PC-3 (cell line): Measurements from ENCODE around the gene ONECUT1. TPM values are rescaled to one million over a fixed set of nuclear protein-coding genes. Genes with fewer than 3 reads are reported as not detected.
A peak's percentile ranks its signal among the peaks of the same experiment; 100 is the strongest.
"Not testable (repeated sequence)": the region's sequence is repeated elsewhere in the genome, so short reads cannot be mapped to it uniquely, and the experiment has no call there.

Source experiments
- ATAC-seq: fragments of 200-7000 bp; cut with Tn5 transposase; 2 replicates; pipeline ENCODE4 v1.9.1; 2020; ENCODE audit warnings: mild to moderate bottlenecking, moderate library complexity
- BruUV-seq: library from RNA; stranded (reverse); fragments of 400-500 nt; replicated peaks from 2 replicates; lab custom pipeline; 2021; lab: Mats Ljungman, UMichigan
- CTCF ChIA-PET: fragments of 300-600 bp; sonication (Branson Sonifier 250); formaldehyde crosslinking; loops from one replicate; lab custom pipeline; 2022; ENCODE audit warnings: antibody characterized with exemption; lab: Charles Lee
- POLR2A ChIA-PET: fragments of 300-600 bp; sonication (Branson Sonifier 250); formaldehyde crosslinking; loops from one replicate; lab custom pipeline; 2022; ENCODE audit warnings: antibody characterized with exemption; ENCODE audit not compliant: unreplicated experiment; lab: Charles Lee
- DNase-seq: peaks from one replicate; pipeline ENCODE4 v3.0.0-alpha.2; 2015
- H2AFZ ChIP-seq: fragments of 300-600 bp; sonication (generic); 2 replicates; pipeline ENCODE4 v1.6.0; 2016; ENCODE audit warnings: antibody characterized with exemption, low read length
- H3F3A ChIP-seq: fragments of 300-600 bp; sonication (generic); one replicate; pipeline ENCODE4 v1.6.0; 2017; ENCODE audit warnings: antibody characterized with exemption, low read length, control low read depth, mild to moderate bottlenecking; ENCODE audit not compliant: unreplicated experiment
- H3K27ac ChIP-seq: fragments of 300-600 bp; sonication (generic); 2 replicates; pipeline ENCODE4 v1.5.1; 2016; ENCODE audit warnings: mild to moderate bottlenecking, low read length
- H3K27me3 ChIP-seq: fragments of 300-600 bp; sonication (generic); 2 replicates; pipeline ENCODE4 v1.6.1; 2016; ENCODE audit warnings: low read length, mixed read lengths
- H3K36me3 ChIP-seq: fragments of 300-600 bp; sonication (generic); 2 replicates; pipeline ENCODE4 v1.6.1; 2016; ENCODE audit warnings: low read depth, mixed run types, low read length, mixed read lengths
- H3K4me1 ChIP-seq: fragments of 300-600 bp; sonication (generic); 2 replicates; pipeline ENCODE4 v1.5.1; 2016; ENCODE audit warnings: low read length; ENCODE audit not compliant: insufficient read depth
- H3K4me2 ChIP-seq: fragments of 300-600 bp; sonication (generic); 2 replicates; pipeline ENCODE4 v1.6.0; 2016; ENCODE audit warnings: low read length
- H3K4me3 ChIP-seq: fragments of 300-600 bp; sonication (generic); 2 replicates; pipeline ENCODE4 v1.5.1; 2016; ENCODE audit warnings: mild to moderate bottlenecking, low read length, mixed read lengths
- H3K79me2 ChIP-seq: fragments of 300-600 bp; sonication (generic); 2 replicates; pipeline ENCODE4 v1.6.1; 2017; ENCODE audit warnings: low read length, mixed read lengths
- H3K9ac ChIP-seq: fragments of 300-600 bp; sonication (generic); 2 replicates; pipeline ENCODE4 v1.6.0; 2016; ENCODE audit warnings: mild to moderate bottlenecking, low read length
- H3K9me2 ChIP-seq: fragments of 300-600 bp; sonication (generic); replicated peaks from 2 replicates; pipeline ENCODE4 v1.6.1; 2016; ENCODE audit warnings: mixed run types, low read length, mixed read lengths
- H3K9me3 ChIP-seq: fragments of 300-600 bp; sonication (generic); 2 replicates; pipeline ENCODE4 v1.6.1; 2016; ENCODE audit warnings: low read length, mixed read lengths
- H4K20me1 ChIP-seq: fragments of 300-600 bp; sonication (generic); 2 replicates; pipeline ENCODE4 v1.6.1; 2016; ENCODE audit warnings: low read length, mixed read lengths
- CTCF ChIP-seq: fragments of 300-600 bp; sonication (generic); conservative IDR thresholded peaks from 2 replicates; pipeline ENCODE4 v1.5.1; 2017; ENCODE audit warnings: antibody characterized with exemption, low read depth, mild to moderate bottlenecking, low read length
- EZH2 ChIP-seq: fragments of 300-600 bp; sonication (generic); IDR thresholded peaks from one replicate; pipeline ENCODE4 v1.6.1; 2017; ENCODE audit warnings: antibody characterized with exemption, mild to moderate bottlenecking, low read length; ENCODE audit not compliant: unreplicated experiment
- EZH2phosphoT487 ChIP-seq: fragments of 300-600 bp; sonication (generic); IDR thresholded peaks from 2 replicates; pipeline ENCODE4 v1.6.1; 2018; ENCODE audit warnings: mild to moderate bottlenecking, antibody characterized with exemption, low read length, borderline replicate concordance
- intact Hi-C: fragments of 100-400 bp; cut with micrococcal nuclease; formaldehyde crosslinking; loops from 2 replicates; pipeline ENCODE4 v1.9.0; 2023
- total RNA-seq: library from RNA; depleted of rRNA; stranded (reverse); fragments of >200 nt; gene quantifications from 2 replicates; pipeline ENCODE4 v1.2.3, GENCODE V29; 2014

Gene ONECUT1
- total RNA-seq, 1 experiment from 2014 or later: not detected

- ChIA-PET POLR2A (no interaction called here), CTCF (interaction anchor here (0.6 kb wide), 1 partner anchor 486 kb away, joined by 3 read pairs; no protein-coding TSS in a partner anchor)
- no peak for ATAC-seq
- Histone ChIP-seq H2AFZ (no peak overlapping the region), H3K4me1 (no peaks in the 10 kb centered on the region), H3K79me2 (no peaks in the 10 kb centered on the region), H3K27me3 (peaks cover 30% of the 10 kb centered on the region), H3K4me3 (no peak overlapping the region), H3K9ac (no peak overlapping the region), H3K36me3 (no peaks in the 10 kb centered on the region), H3K27ac (no peak overlapping the region), H4K20me1 (no peaks in the 10 kb centered on the region), H3K9me2 (no peaks in the 10 kb centered on the region), H3K4me2 (no peak overlapping the region), H3K9me3 (no peaks in the 10 kb centered on the region), H3F3A (no peaks in the 10 kb centered on the region)
- no TSS peak for BruUV-seq
- TF ChIP-seq CTCF: no peak
- no peak for TF ChIP-seq EZH2phosphoT487
- TF ChIP-seq EZH2: no peak
- intact Hi-C loops: no loop called here
- peak; percentile 8 for DNase-seq
These were observed 32.3 kb upstream of the ONECUT1 start for GRCh38 chr15:52822475-52822874.

- no peak overlapping the region for H3K4me2 ChIP-seq
- H3K27ac ChIP-seq: no peak overlapping the region
- no peak for DNase-seq
- CTCF ChIA-PET: no interaction called here
- H3K9me3 ChIP-seq: no peaks in the 10 kb centered on the region
- no peak overlapping the region for H2AFZ ChIP-seq
- no peak for ATAC-seq
- BruUV-seq: no TSS peak
- H3F3A ChIP-seq: no peaks in the 10 kb centered on the region
- H3K36me3 ChIP-seq: no peaks in the 10 kb centered on the region
- H3K9ac ChIP-seq: no peak overlapping the region
- H3K9me2 ChIP-seq: no peaks in the 10 kb centered on the region
- no peak overlapping the region for H3K4me3 ChIP-seq
- intact Hi-C loops: no loop called here
- peaks cover 30% of the 10 kb centered on the region for H3K27me3 ChIP-seq
- POLR2A ChIA-PET: no interaction called here
- H3K79me2 ChIP-seq: no peaks in the 10 kb centered on the region
- H4K20me1 ChIP-seq: no peaks in the 10 kb centered on the region
- TF ChIP-seq EZH2 (no peak), CTCF (no peak), EZH2phosphoT487 (no peak)
- no peaks in the 10 kb centered on the region for H3K4me1 ChIP-seq
These were observed 29.1 kb upstream of the ONECUT1 start for GRCh38 chr15:52819253-52819652.

- H4K20me1 ChIP-seq, H3K9me2 ChIP-seq, H3K9me3 ChIP-seq, DNase-seq, H3K27ac ChIP-seq, intact Hi-C loops, ATAC-seq, H3K4me2 ChIP-seq, H3K4me3 ChIP-seq, POLR2A ChIA-PET, H3K9ac ChIP-seq, BruUV-seq, H2AFZ ChIP-seq, CTCF ChIA-PET, H3F3A ChIP-seq, H3K4me1 ChIP-seq, H3K79me2 ChIP-seq, H3K36me3 ChIP-seq: not testable (repeated sequence)
- peaks cover 45% of the 10 kb centered on the region for H3K27me3 ChIP-seq
These were observed 25.8 kb upstream of the ONECUT1 start for GRCh38 chr15:52815899-52816298.
